Heart left ventricle (tissue), 16 donors: ENCODE data around the gene ATF6. TPM values are rescaled to one million over a fixed set of nuclear protein-coding genes. Genes with fewer than 3 reads are reported as not detected.

Source experiments
- ATAC-seq, 4 donors: fragments of 200-7000 bp; cut with Tn5 transposase; one replicate each; pipeline ENCODE4 v1.9.1; 2020 to 2022; ENCODE audit warnings: moderate library complexity in 4 of 4, mild to moderate bottlenecking in 3 of 4, moderate number of reproducible peaks in 1 of 4
- DNase-seq, 5 donors: peaks; one replicate each; pipeline ENCODE4 v3.0.0-alpha.2; 2020
- H3K27ac ChIP-seq, 12 donors: fragments of 200-600 bp; sonication (generic) in 4 of 12; one replicate each; pipeline versions ENCODE4 v1.5.0 to v1.8.0; 2016 to 2022; ENCODE audit warnings: mild to moderate bottlenecking in 2 of 12
- H3K27me3 ChIP-seq, 9 donors: fragments of 200-600 bp; sonication (generic) in 2 of 9; one replicate each; pipeline versions ENCODE4 v1.5.1 to v1.8.0; 2016 to 2022; ENCODE audit warnings: mild to moderate bottlenecking in 3 of 9
- H3K36me3 ChIP-seq, 9 donors: fragments of 200-600 bp; sonication (generic) in 2 of 9; one replicate each; pipeline versions ENCODE4 v1.5.0 to v1.8.0; 2018 to 2022; ENCODE audit warnings: mild to moderate bottlenecking in 2 of 9
- H3K4me1 ChIP-seq, 12 donors: fragments of 200-600 bp; sonication (generic) in 4 of 12; one replicate each; pipeline versions ENCODE4 v1.5.0 to v1.8.0; 2016 to 2022; ENCODE audit warnings: mild to moderate bottlenecking in 3 of 12
- H3K4me3 ChIP-seq, 12 donors: fragments of 200-600 bp; sonication (generic) in 4 of 12; one replicate each; pipeline versions ENCODE4 v1.5.0 to v1.8.0; 2017 to 2022; ENCODE audit warnings: mild to moderate bottlenecking in 9 of 12, moderate library complexity in 4 of 12
- H3K9me3 ChIP-seq, 12 donors: fragments of 200-600 bp; sonication (generic) in 4 of 12; one replicate each; pipeline versions ENCODE4 v1.5.0 to v1.8.0; 2016 to 2022; ENCODE audit warnings: mild to moderate bottlenecking in 1 of 12
- CTCF ChIP-seq, 12 donors: fragments of 200-600 bp; sonication (generic) in 4 of 12; IDR thresholded peaks; one replicate each; pipeline versions ENCODE4 v1.5.0 to v1.8.0; 2018 to 2022; ENCODE audit warnings: antibody characterized with exemption in 12 of 12, mild to moderate bottlenecking in 5 of 12
- POLR2A ChIP-seq, 2 donors: fragments of 450-650 bp; IDR thresholded peaks; one replicate each; pipeline ENCODE4 v1.6.1; 2017; ENCODE audit warnings: antibody characterized with exemption in 2 of 2, mild to moderate bottlenecking in 2 of 2, moderate library complexity in 2 of 2
- WGBS, 4 donors: extraction: QIAGEN DNeasy Blood & Tissue Kit in 2 of 4; methylation state at CpG; one replicate each; pipeline versions ENCODE4 v1.1.5 to v1.1.7; 2013 to 2018; 5-methylcytosine and 5-hydroxymethylcytosine counted together
- intact Hi-C, 10 donors: fragments of 100-400 bp; cut with DNase I; formaldehyde crosslinking; loops; one replicate each; pipeline versions ENCODE4 v1.11.1 to v1.14.2; 2022
- polyA plus RNA-seq, 2 donors: library from polyadenylated mRNA; stranded (reverse); fragments of 200-250 nt; gene quantifications; one replicate each; pipeline ENCODE4 v1.2.3, GENCODE V29; 2013
- total RNA-seq, 9 donors: library from RNA; depleted of rRNA in 2 of 9; stranded (reverse); fragments of >200 nt in 2 of 9; fragmentation: NEBNext Ultra II Directional in 3 of 9; extraction: Animal tissue kit (Norgen Biotek cat#: 25700) in 3 of 9; gene quantifications; one replicate each; pipeline versions ENCODE4 v1.1.0 to v1.2.4, GENCODE V29; 2016 to 2023
- donor health status: ischemic (EF 13 %, LVEDD 7.1; RV severe dilation, severe dysfunction).
- donor health status: healthy with polysubstance abuse.
- donor health status: DM: no; HTN: yes; CAD: no.
- donor health status: DM: no; HTN: no; CAD: no.
- donor health status: ischemic (EF 25% LVEDD 6.9; RV normal size, moderate dysfunction).
- donor health status: ischemic (EF 25% LVEDD 5.7; RV mildly dilated, moderate dysfunction).
- donor health status: healthy.
- donor health status: DM: yes; HTN: yes; CAD: no.
- donor health status: ischemic (EF 35%, LVEDD 5.7; RV mildly dilated, moderate dysfunction).
- donor health status: nonischemic (EF 11% LVEDD 7.7; RV severe dilation, severe dysfunction).
- donor health status: DM: yes; HTN: yes; CAD: no.
- donor health status: PGD.
- donor health status: ischemic (EF 29% LVEDD 5.4; RV normal size, mild dysfunction).
- donor health status: nonischemic (EF 23%, LVEDD 6.1; RV moderate dilation, normal function).

Gene ATF6
- total and polyA plus RNA-seq, 11 donors = 3.0 to 24.4 (median 16.3) TPM

- Histone ChIP-seq H3K9me3 (no peaks in the 10 kb centered on the region), H3K27ac (peak overlapping the region in 2 of 12 donors; percentile 21 to 44), H3K4me1 (peaks cover 0 to 23% (median 0%) of the 10 kb centered on the region in 12 donors), H3K4me3 (no peak overlapping the region), H3K27me3 (no peaks in the 10 kb centered on the region), H3K36me3 (peaks cover 0 to 5% (median 0%) of the 10 kb centered on the region in 9 donors)
- TF ChIP-seq POLR2A (IDR thresholded peaks at IDR 0.05) = no peak
- TF ChIP-seq CTCF (IDR thresholded peaks at IDR 0.05) = no peak
- 94 to 100% (median 96%) methylated on average over 1 of the region's 1 CpG for whole genome bisulfite sequencing, 4 donors
- intact Hi-C loops = no loop called here
- no peak for ATAC-seq
- DNase-seq = no peak
Measured at GRCh38 chr1:161929137-161929536, 163.0 kb downstream of the ATF6 start.

- peaks cover 0 to 5% (median 0%) of the 10 kb centered on the region in 9 donors for H3K36me3 ChIP-seq
- intact Hi-C loops = loop anchor here in 1 of 10 donors (10.0 kb wide), 1 partner anchor 75 kb away; no protein-coding TSS in a partner anchor
- H3K27me3 ChIP-seq = no peaks in the 10 kb centered on the region
- H3K4me1 ChIP-seq = peaks cover 0 to 28% (median 0%) of the 10 kb centered on the region in 12 donors
- DNase-seq (no peak), ATAC-seq (no peak)
- no peaks in the 10 kb centered on the region for H3K9me3 ChIP-seq
- TF ChIP-seq POLR2A (IDR thresholded peaks at IDR 0.05) (no peak), CTCF (IDR thresholded peaks at IDR 0.05) (no peak)
- H3K4me3 ChIP-seq = no peak overlapping the region
- peak overlapping the region in 4 of 12 donors; percentile 21 to 44 (median 26) for H3K27ac ChIP-seq
- 66 to 68% (median 67%) methylated on average over 1 of the region's 1 CpG for WGBS, 4 donors
Measured at GRCh38 chr1:161930064-161930463, 163.9 kb downstream of the ATF6 start.

- TF ChIP-seq POLR2A (IDR thresholded peaks at IDR 0.05) (no peak), CTCF (IDR thresholded peaks at IDR 0.05) (no peak)
- peaks cover 0 to 28% (median 0%) of the 10 kb centered on the region in 12 donors for H3K4me1 ChIP-seq
- no peak overlapping the region for H3K4me3 ChIP-seq
- 65 to 77% (median 72%) methylated on average over 2 of the region's 2 CpGs for WGBS, 4 donors
- no peaks in the 10 kb centered on the region for H3K9me3 ChIP-seq
- ATAC-seq (peak in 3 of 4 donors; percentile 32 to 67 (median 51)), DNase-seq (peak in 3 of 5 donors; percentile 31 to 46 (median 35))
- H3K27me3 ChIP-seq = no peaks in the 10 kb centered on the region
- H3K36me3 ChIP-seq = peaks cover 0 to 9% (median 0%) of the 10 kb centered on the region in 9 donors
- H3K27ac ChIP-seq = peak overlapping the region in 1 of 12 donors; percentile 24
- intact Hi-C loops = loop anchor here in 1 of 10 donors (10.0 kb wide), 1 partner anchor 72 kb away; no protein-coding TSS in a partner anchor
Measured at GRCh38 chr1:161932668-161933067, 166.5 kb downstream of the ATF6 start.

- no peaks in the 10 kb centered on the region for H3K27me3 ChIP-seq
- WGBS, 4 donors = 76 to 85% (median 80%) methylated on average over 6 of the region's 6 CpGs
- H3K36me3 ChIP-seq = peaks cover 0 to 10% (median 0%) of the 10 kb centered on the region in 9 donors
- no peaks in the 10 kb centered on the region for H3K9me3 ChIP-seq
- DNase-seq (no peak), ATAC-seq (peak in 1 of 4 donors; percentile 41)
- H3K27ac ChIP-seq = peak overlapping the region in 1 of 12 donors; percentile 9
- intact Hi-C loops = loop anchor here in 1 of 10 donors (10.0 kb wide), 1 partner anchor 71 kb away; no protein-coding TSS in a partner anchor
- peaks cover 0 to 28% (median 0%) of the 10 kb centered on the region in 12 donors for H3K4me1 ChIP-seq
- H3K4me3 ChIP-seq = no peak overlapping the region
- TF ChIP-seq POLR2A (IDR thresholded peaks at IDR 0.05) (no peak), CTCF (IDR thresholded peaks at IDR 0.05) (no peak)
Measured at GRCh38 chr1:161933592-161934588, 167.8 kb downstream of the ATF6 start.
